Measurements from ENCODE around the gene RP9.

RP9 gene

DNA sequence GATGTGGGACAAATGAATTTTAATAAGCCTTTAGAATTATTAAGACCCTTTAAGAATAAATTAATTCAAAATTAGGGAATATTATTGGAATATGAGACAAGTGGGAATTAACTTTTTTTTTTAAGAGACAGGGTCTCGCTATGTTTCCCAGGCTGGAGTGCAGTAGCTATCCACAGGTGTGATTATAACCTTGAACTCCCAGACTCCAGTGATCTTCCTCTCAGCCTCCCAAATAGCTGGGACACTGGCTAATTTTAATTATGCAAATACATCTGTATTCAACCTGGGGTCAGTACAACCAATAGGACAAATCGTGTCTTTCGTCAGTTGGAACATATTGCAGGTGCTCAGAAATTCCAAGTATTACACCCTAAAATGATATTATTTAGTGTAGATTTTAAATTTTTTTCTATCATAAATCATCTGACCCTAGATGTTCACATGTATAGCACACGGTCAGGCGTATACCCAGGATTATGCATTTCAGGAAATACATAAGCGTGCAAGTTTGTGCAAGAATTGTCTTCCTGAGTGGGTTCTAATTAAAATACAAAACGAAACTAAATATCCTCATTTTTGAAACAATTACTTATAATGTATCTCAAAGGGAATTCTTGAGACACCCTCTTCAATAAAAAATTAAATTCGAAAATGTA, 47.8 kb downstream of the RP9 start:
- no peak for DNase-seq

DNA sequence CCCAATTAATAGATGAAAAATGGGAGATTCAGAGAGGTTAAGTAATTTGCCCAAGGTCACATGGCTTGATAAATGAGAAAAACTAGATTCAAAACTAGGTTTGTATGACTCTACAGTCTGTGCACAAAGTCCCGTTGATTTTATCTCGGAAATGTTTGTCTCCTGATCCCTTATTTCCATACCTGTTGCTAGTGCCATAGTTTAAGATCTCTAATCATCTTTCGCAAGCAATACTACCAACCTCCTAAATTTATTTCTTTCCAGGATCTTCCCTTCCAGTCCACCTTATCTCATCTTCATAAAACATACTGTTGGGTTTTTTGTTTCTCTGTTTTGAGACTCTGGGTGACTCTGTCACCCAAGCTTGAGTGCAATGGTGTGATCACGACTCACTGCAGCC, 49.6 kb downstream of the RP9 start:
- no peak for DNase-seq

DNA sequence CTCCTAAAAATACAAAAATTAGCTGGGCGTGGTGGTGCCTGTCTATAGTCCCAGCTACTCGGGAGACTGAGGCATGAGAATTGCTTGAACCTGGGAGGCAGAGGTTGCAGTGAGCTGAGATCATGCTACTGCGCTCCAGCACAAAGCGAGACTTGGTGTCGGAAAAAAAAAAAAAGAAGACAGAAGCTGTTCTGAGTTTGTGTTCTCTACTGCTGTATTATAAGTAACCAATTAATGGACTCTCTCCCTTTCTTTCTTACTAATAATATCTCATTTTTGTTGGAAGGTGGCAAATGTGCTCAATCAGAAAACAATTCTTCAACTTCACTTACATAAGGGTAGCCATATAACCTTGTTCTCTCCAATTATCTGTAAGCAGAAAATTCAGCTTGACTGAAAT, 54.0 kb downstream of the RP9 start:
- no peak for DNase-seq

DNA sequence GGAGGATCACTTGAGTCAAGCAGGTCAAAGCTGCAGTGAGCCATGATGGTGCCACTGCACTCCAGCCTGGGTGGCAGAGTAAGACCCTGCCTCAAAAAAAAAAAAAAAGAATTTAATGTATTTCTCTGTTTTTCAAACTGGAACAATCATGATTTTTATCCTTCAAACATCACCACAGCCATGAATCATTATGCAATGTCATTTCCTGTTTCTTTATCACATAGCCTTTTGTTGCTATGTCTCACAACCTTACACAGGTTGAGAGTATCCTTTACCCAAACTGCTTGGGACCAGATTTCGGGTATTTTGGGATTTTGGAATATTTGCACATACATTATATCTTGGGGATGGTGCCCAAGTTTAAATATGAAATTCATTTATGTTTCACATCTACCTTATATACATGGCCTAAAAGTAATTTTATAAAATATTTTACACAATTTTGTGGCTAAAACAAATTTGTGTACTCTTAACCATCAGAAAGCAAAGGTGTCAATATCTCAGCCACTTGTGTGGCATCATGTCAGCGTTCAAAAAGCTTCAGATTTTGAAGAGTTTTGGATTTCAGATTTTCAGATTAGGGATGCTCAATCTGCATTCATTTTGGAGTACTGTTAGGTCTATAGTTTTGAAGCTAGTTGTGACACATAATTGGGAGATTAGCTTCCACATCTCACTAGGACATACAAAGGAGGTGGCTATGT, 54.8 kb downstream of the RP9 start:
- no peak for DNase-seq

DNA sequence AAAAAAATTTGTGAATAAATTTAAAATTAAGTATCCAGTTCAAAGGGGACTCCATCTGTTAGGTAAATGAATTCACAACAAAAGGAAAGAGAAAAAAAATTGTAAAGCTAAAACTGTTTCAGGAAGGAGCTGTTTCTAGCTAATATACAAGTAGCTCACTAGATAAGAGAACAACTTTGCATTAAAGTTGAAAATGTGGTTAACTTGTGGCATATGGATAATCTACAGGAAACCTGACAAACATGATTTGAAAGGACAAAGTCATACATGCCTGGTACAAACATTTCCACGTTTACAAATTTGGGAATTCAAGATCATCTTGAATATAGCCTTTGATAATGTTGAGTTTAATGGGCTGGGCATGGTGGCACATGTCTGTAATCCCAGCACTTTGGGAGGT, 55.5 kb downstream of the RP9 start:
- no peak for DNase-seq

DNA sequence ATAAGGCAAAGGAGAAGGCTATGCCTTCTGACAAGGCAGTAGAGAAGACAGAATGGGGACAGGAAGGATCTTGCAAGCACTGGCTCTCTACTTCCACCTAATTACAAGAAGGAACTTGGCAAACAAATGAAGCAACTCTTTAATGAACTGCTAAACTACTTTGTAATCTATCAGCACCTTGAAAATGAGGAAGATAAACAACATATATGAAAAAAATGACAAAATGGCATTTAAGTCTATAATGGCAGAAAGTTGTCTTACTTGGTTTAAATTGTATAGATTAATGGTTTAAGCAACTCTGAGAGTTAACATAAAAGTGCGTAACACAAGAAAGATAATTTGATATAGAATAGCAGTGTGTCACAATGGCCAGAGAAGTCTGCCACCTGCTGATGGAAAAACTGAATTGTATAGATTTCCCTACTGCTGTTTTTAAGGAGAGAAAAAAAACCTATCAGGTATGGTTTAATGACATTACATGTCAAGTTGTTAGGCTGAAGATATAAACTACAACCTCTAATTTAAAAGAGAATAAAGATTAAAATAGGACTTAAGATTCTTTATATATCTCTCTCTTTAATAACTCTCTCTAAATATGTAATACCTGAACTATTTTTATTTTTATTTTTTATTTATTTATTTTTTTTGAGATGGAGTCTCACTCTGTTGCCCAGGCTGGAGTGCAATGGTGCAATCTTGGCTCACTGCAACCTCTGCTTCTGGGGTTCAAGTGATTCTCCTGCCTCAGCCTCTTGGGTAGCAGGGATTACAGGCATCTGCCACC, 58.5 kb downstream of the RP9 start:
- DNase-seq: peak; percentile 28

DNA sequence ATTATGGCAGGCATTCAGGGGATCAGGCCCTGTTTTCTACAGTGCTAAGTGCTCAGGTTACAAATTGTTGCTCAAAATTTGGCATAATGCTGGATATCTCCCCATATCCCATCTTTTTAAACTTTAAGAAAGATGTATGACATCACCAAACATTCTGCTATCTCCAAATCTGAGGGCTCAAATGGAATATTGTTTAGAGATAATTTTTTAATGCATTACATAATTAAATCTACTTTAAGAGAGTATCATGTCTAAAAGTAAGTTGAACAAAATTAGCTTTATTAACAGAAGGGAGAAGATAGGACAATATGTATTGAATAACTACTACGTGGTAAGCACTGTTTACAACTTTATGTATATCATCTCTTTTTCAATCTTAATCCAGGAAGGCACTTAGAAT, 60.5 kb downstream of the RP9 start:
- no peak for DNase-seq

DNA sequence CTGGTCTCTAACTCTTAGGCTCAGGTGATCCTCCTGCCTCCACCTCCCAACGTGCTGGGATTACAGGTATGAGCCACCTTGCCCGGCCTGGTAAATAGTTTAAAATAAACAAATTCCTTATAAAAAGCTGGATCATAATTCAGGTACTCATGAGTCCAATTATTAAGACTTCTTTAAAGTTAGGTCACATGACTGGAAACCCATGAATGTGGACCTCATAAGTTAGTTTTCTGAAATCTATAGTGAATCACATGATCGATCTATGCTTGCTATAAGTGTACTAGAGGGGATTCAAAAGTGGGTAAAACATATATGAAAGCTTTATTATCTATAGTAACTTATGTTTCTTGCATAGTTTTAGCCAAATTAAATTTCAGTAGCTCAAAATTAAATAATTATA, 60.9 kb downstream of the RP9 start:
- no peak for DNase-seq

DNA sequence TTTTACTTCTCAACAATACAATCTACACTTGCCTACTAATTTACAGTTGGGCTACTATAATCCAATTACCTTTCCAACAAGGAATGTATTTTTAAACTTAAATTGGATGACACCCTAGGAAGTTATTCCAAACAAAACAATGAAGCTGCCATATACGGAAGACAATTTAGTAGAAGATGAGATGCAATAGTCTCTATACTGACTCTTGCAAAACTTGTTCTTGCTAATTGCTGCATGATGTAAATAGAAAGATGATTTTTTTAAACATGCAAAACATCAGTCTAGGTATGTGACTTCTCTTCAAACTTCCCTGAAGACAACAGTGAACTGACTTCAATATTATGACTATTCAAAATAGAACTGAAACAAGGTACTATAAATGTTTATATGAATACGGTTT, 64.2 kb downstream of the RP9 start:
- no peak for DNase-seq

Measured in NCI-H2029 (cell line).